Measurements from ENCODE around the gene CEACAM18. TPM values are rescaled to one million over a fixed set of nuclear protein-coding genes. Genes with fewer than 3 reads are reported as not detected.

Gene CEACAM18
- total RNA-seq, 2 donors from 2014 or later: not detected

- H3K9me3 Mint-ChIP-seq: no peaks in the 10 kb centered on the region
- H3K4me3 Mint-ChIP-seq: no peak overlapping the region
- no peak for ATAC-seq (replicated peaks)
- peaks cover 38% of the 10 kb centered on the region for H3K27me3 Mint-ChIP-seq
- H3K36me3 Mint-ChIP-seq (ENCODE audit: low read depth): no peaks in the 10 kb centered on the region
- H3K27ac Mint-ChIP-seq: no peak overlapping the region
- H3K4me1 Mint-ChIP-seq: no peaks in the 10 kb centered on the region
Measured at GRCh38 chr19:51520728-51521127, 42.4 kb downstream of the CEACAM18 start.

- Mint-ChIP-seq H3K27me3 (peaks cover 38% of the 10 kb centered on the region), H3K4me3 (no peak overlapping the region), H3K36me3 (ENCODE audit: low read depth) (no peaks in the 10 kb centered on the region), H3K9me3 (no peaks in the 10 kb centered on the region), H3K4me1 (no peaks in the 10 kb centered on the region), H3K27ac (no peak overlapping the region)
- no peak for ATAC-seq (replicated peaks)
Measured at GRCh38 chr19:51521357-51521756, 43.0 kb downstream of the CEACAM18 start.

- Mint-ChIP-seq H3K27me3 (peaks cover 40% of the 10 kb centered on the region), H3K9me3 (no peaks in the 10 kb centered on the region), H3K36me3 (ENCODE audit: low read depth) (no peaks in the 10 kb centered on the region)
Measured at GRCh38 chr19:51521781-51522180, 43.4 kb downstream of the CEACAM18 start.

GRCh38 chr19:51524666-51525264 is 46.4 kb downstream of the CEACAM18 start:
- no peak for ATAC-seq (replicated peaks)
- Mint-ChIP-seq H3K27ac (no peak overlapping the region), H3K9me3 (no peaks in the 10 kb centered on the region), H3K36me3 (ENCODE audit: low read depth) (no peaks in the 10 kb centered on the region), H3K4me1 (no peaks in the 10 kb centered on the region), H3K27me3 (peaks cover 46% of the 10 kb centered on the region), H3K4me3 (no peak overlapping the region)

More at GRCh38 chr19:51521781-51522180, 43.4 kb downstream of the CEACAM18 start:
- Mint-ChIP-seq H3K4me3 (no peak overlapping the region), H3K27ac (no peak overlapping the region), H3K4me1 (no peaks in the 10 kb centered on the region)
- no peak for ATAC-seq (replicated peaks)

- H3K9me3 Mint-ChIP-seq: no peaks in the 10 kb centered on the region
- no peaks in the 10 kb centered on the region for H3K36me3 Mint-ChIP-seq (ENCODE audit: low read depth)
- peaks cover 45% of the 10 kb centered on the region for H3K27me3 Mint-ChIP-seq
- H3K4me3 Mint-ChIP-seq: no peak overlapping the region
- H3K27ac Mint-ChIP-seq: no peak overlapping the region
- H3K4me1 Mint-ChIP-seq: no peaks in the 10 kb centered on the region
- no peak for ATAC-seq (replicated peaks)
Measured at GRCh38 chr19:51525651-51526050, 47.3 kb downstream of the CEACAM18 start.

GRCh38 chr19:51529301-51529700 is 51.0 kb downstream of the CEACAM18 start:
- no peaks in the 10 kb centered on the region for H3K36me3 Mint-ChIP-seq (ENCODE audit: low read depth)
- no peak overlapping the region for H3K4me3 Mint-ChIP-seq
- ATAC-seq (replicated peaks): no peak
- no peaks in the 10 kb centered on the region for H3K9me3 Mint-ChIP-seq
- no peak overlapping the region for H3K27ac Mint-ChIP-seq
- peaks cover 36% of the 10 kb centered on the region for H3K27me3 Mint-ChIP-seq
- no peaks in the 10 kb centered on the region for H3K4me1 Mint-ChIP-seq

- H3K27me3 Mint-ChIP-seq: peaks cover 43% of the 10 kb centered on the region
- no peak overlapping the region for H3K4me3 Mint-ChIP-seq
- no peaks in the 10 kb centered on the region for H3K4me1 Mint-ChIP-seq
- no peaks in the 10 kb centered on the region for H3K36me3 Mint-ChIP-seq (ENCODE audit: low read depth)
- H3K27ac Mint-ChIP-seq: no peak overlapping the region
- H3K9me3 Mint-ChIP-seq: no peaks in the 10 kb centered on the region
- ATAC-seq (replicated peaks): no peak
Measured at GRCh38 chr19:51530616-51531015, 52.3 kb downstream of the CEACAM18 start.

- peaks cover 50% of the 10 kb centered on the region for H3K27me3 Mint-ChIP-seq
- H3K4me3 Mint-ChIP-seq: no peak within 1 kb of the TSS
Measured at GRCh38 chr19:51531349-51532315, 53.3 kb downstream of the CEACAM18 start, which contains the start of gene SIGLEC6. SIGLEC6 (minus strand) TSS chr19:51531670; CDS start chr19:51531648, 22 bp downstream.

GRCh38 chr19:51535535-51535934 is 57.2 kb downstream of the CEACAM18 start:
- H3K4me1 Mint-ChIP-seq: no peaks in the 10 kb centered on the region
- H3K27ac Mint-ChIP-seq: no peak overlapping the region
- H3K4me3 Mint-ChIP-seq: no peak overlapping the region
- H3K9me3 Mint-ChIP-seq: no peaks in the 10 kb centered on the region
- peaks cover 59% of the 10 kb centered on the region for H3K27me3 Mint-ChIP-seq
- no peaks in the 10 kb centered on the region for H3K36me3 Mint-ChIP-seq (ENCODE audit: low read depth)
- ATAC-seq (replicated peaks): no peak

More at GRCh38 chr19:51531349-51532315, 53.3 kb downstream of the CEACAM18 start, which contains the start of gene SIGLEC6:
- H3K4me1 Mint-ChIP-seq: no peaks in the 10 kb centered on the region
- no peaks in the 10 kb centered on the region for H3K9me3 Mint-ChIP-seq
- no peaks in the 10 kb centered on the region for H3K36me3 Mint-ChIP-seq (ENCODE audit: low read depth)
- ATAC-seq (replicated peaks): no peak
- no peak within 1 kb of the TSS for H3K27ac Mint-ChIP-seq

- H3K27me3 Mint-ChIP-seq: peaks cover 67% of the 10 kb centered on the region
Measured at GRCh38 chr19:51539821-51540366, 61.6 kb downstream of the CEACAM18 start.

More at GRCh38 chr19:51539821-51540366, 61.6 kb downstream of the CEACAM18 start:
- no peak for ATAC-seq (replicated peaks)
- no peaks in the 10 kb centered on the region for H3K36me3 Mint-ChIP-seq (ENCODE audit: low read depth)
- no peaks in the 10 kb centered on the region for H3K9me3 Mint-ChIP-seq
- no peaks in the 10 kb centered on the region for H3K4me1 Mint-ChIP-seq
- H3K27ac Mint-ChIP-seq: no peak overlapping the region
- no peak overlapping the region for H3K4me3 Mint-ChIP-seq

Other genes with a start within 250 kb of the CEACAM18 start
- under 1 TPM in 1 of 2 donors, not detected in 1; 0.30 TPM for gene SIGLECL1, start 227.5 kb upstream of the CEACAM18 start, total RNA-seq
- gene IGLON5, start 166.9 kb upstream of the CEACAM18 start, total RNA-seq: under 1 TPM; 0.09 to 0.32 TPM
- 1 to 10 TPM; 1.2 to 5.2 TPM for gene VSIG10L, start 136.4 kb upstream of the CEACAM18 start, total RNA-seq
- 100 to 1,000 TPM in 1 of 2 donors, 10 to 100 TPM in 1; 67.0 to 101 TPM for gene ETFB, start 112.2 kb upstream of the CEACAM18 start, total RNA-seq
- 1 to 10 TPM in 1 of 2 donors, under 1 TPM in 1; 0.37 to 1.5 TPM for gene CLDND2, start 109.5 kb upstream of the CEACAM18 start, total RNA-seq
- gene NKG7, start 105.9 kb upstream of the CEACAM18 start, total RNA-seq: 10 to 100 TPM; 15.2 to 19.8 TPM
- gene LIM2, start 90.6 kb upstream of the CEACAM18 start, total RNA-seq: under 1 TPM in 1 of 2 donors, not detected in 1; 0.40 TPM
- not detected for gene C19orf84, start 87.9 kb upstream of the CEACAM18 start, total RNA-seq
- gene SIGLEC10, start 60.9 kb upstream of the CEACAM18 start, total RNA-seq: under 1 TPM; 0.19 to 0.26 TPM
- gene SIGLEC8, start 20.1 kb upstream of the CEACAM18 start, total RNA-seq: not detected
- gene SIGLEC12, start 23.3 kb downstream of the CEACAM18 start, total RNA-seq: under 1 TPM; 0.22 to 0.34 TPM
- gene SIGLEC6, start 53.1 kb downstream of the CEACAM18 start, total RNA-seq: not detected
- gene ZNF175, start 92.7 kb downstream of the CEACAM18 start, total RNA-seq: 10 to 100 TPM in 1 of 2 donors, 1 to 10 TPM in 1; 8.0 to 16.9 TPM
- gene SIGLEC5, start 151.9 kb downstream of the CEACAM18 start, total RNA-seq: not detected
- not detected for gene SIGLEC14, start 168.3 kb downstream of the CEACAM18 start, total RNA-seq
- 10 to 100 TPM in 1 of 2 donors, 1 to 10 TPM in 1; 3.2 to 18.3 TPM for gene SPACA6, start 214.8 kb downstream of the CEACAM18 start, total RNA-seq
- gene HAS1, start 245.5 kb downstream of the CEACAM18 start, total RNA-seq: not detected

Measured in activated T-helper 17 cell treated with anti-CD3 and anti-CD28 coated beads, Interleukin-2, amount 50 U/mL, for 72 hours (primary cell).